ENCODE data around the gene EFNA3. TPM values are rescaled to one million over a fixed set of nuclear protein-coding genes. Genes with fewer than 3 reads are reported as not detected.

EFNA3 gene
- total and polyA plus RNA-seq, 9 of the 15 experiments (the other 6 are each of a cell fraction or from before 2014, with no cell fraction given): 0.59 to 7.9 (median 4.7) TPM

DNA sequence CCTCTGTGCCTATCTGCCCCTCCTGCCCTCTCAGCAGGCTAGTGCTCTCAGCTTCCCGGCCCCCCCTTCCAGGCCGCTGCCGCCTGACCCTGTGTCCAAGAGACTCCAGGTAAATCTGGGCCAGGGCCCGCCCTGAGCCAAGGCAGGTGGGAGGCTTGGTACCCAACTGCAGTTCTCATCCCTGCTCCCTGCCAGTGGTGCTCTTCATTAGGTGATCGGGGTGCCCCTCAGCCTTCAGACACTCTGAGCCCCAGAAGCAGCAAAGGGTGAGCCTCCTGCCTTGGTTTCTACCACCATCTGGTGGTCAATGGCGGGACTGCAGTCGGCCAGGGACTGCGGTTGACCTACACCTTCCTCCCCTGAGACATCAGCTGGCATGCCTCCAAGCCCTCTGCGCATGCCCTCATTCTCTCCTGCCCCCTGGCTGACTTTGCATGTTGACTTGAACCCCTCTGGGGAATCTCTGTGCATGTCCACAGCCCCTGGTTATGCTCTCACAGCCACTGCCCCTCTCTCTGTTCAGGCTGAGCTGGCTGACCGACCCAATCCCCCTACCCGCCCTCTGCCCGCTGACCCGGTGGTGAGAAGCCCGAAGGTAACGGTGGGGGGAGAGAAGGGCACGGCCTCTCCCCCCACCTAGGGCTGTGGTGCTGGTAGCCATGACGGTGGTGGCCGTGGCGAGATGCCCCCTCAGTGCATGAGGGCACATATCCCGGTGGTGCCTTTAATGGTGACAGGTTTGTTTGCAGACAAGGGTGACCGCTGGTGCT is 17.1 kb upstream of the EFNA3 start (continued):
- TF ChIP-seq VEZF1 (CRISPR knock-in tag; IDR thresholded peaks at IDR 0.05): peak; percentile 57
- TF ChIP-seq, protein P1, sequence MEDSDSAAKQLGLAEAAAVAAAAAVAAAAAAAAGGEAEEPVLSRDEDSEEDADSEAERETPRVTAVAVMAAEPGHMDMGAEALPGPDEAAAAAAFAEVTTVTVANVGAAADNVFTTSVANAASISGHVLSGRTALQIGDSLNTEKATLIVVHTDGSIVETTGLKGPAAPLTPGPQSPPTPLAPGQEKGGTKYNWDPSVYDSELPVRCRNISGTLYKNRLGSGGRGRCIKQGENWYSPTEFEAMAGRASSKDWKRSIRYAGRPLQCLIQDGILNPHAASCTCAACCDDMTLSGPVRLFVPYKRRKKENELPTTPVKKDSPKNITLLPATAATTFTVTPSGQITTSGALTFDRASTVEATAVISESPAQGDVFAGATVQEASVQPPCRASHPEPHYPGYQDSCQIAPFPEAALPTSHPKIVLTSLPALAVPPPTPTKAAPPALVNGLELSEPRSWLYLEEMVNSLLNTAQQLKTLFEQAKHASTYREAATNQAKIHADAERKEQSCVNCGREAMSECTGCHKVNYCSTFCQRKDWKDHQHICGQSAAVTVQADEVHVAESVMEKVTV (CRISPR knock-in tag; IDR thresholded peaks at IDR 0.05): peak; percentile 89
- TF ChIP-seq ESRRA (IDR thresholded peaks at IDR 0.05; ENCODE audit: borderline replicate concordance, low read depth): peak; percentile 87
- TF ChIP-seq, protein P2, sequence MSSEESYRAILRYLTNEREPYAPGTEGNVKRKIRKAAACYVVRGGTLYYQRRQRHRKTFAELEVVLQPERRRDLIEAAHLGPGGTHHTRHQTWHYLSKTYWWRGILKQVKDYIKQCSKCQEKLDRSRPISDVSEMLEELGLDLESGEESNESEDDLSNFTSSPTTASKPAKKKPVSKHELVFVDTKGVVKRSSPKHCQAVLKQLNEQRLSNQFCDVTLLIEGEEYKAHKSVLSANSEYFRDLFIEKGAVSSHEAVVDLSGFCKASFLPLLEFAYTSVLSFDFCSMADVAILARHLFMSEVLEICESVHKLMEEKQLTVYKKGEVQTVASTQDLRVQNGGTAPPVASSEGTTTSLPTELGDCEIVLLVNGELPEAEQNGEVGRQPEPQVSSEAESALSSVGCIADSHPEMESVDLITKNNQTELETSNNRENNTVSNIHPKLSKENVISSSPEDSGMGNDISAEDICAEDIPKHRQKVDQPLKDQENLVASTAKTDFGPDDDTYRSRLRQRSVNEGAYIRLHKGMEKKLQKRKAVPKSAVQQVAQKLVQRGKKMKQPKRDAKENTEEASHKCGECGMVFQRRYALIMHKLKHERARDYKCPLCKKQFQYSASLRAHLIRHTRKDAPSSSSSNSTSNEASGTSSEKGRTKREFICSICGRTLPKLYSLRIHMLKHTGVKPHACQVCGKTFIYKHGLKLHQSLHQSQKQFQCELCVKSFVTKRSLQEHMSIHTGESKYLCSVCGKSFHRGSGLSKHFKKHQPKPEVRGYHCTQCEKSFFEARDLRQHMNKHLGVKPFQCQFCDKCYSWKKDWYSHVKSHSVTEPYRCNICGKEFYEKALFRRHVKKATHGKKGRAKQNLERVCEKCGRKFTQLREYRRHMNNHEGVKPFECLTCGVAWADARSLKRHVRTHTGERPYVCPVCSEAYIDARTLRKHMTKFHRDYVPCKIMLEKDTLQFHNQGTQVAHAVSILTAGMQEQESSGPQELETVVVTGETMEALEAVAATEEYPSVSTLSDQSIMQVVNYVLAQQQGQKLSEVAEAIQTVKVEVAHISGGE (CRISPR knock-in tag; IDR thresholded peaks at IDR 0.05): no peak
- peak in 1 of 2 experiments; percentile 40; a peak in 1 of 4 replicates for TF ChIP-seq SRF (CRISPR knock-in tag; IDR thresholded peaks at IDR 0.05)
- TF ChIP-seq BACH1 (tag; IDR thresholded peaks at IDR 0.05): no peak
- TF ChIP-seq, protein P3, sequence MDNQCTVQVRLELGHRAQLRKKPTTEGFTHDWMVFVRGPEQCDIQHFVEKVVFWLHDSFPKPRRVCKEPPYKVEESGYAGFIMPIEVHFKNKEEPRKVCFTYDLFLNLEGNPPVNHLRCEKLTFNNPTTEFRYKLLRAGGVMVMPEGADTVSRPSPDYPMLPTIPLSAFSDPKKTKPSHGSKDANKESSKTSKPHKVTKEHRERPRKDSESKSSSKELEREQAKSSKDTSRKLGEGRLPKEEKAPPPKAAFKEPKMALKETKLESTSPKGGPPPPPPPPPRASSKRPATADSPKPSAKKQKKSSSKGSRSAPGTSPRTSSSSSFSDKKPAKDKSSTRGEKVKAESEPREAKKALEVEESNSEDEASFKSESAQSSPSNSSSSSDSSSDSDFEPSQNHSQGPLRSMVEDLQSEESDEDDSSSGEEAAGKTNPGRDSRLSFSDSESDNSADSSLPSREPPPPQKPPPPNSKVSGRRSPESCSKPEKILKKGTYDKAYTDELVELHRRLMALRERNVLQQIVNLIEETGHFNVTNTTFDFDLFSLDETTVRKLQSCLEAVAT (IDR thresholded peaks at IDR 0.05): peak in 1 of 2 experiments; percentile 46; a peak in 2 of 4 replicates
- TF ChIP-seq SMARCE1 (IDR thresholded peaks at IDR 0.05): no peak
- peak; percentile 96 for TF ChIP-seq SMC3 (conservative IDR thresholded peaks at IDR 0.05; ENCODE audit: insufficient read depth, low read depth, low read length)
- TF ChIP-seq, protein P4, sequence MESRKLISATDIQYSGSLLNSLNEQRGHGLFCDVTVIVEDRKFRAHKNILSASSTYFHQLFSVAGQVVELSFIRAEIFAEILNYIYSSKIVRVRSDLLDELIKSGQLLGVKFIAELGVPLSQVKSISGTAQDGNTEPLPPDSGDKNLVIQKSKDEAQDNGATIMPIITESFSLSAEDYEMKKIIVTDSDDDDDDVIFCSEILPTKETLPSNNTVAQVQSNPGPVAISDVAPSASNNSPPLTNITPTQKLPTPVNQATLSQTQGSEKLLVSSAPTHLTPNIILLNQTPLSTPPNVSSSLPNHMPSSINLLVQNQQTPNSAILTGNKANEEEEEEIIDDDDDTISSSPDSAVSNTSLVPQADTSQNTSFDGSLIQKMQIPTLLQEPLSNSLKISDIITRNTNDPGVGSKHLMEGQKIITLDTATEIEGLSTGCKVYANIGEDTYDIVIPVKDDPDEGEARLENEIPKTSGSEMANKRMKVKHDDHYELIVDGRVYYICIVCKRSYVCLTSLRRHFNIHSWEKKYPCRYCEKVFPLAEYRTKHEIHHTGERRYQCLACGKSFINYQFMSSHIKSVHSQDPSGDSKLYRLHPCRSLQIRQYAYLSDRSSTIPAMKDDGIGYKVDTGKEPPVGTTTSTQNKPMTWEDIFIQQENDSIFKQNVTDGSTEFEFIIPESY (CRISPR knock-in tag; IDR thresholded peaks at IDR 0.05): peak; percentile 72
- TF ChIP-seq DNMT1 (IDR thresholded peaks at IDR 0.05): no peak
- 0 out of 2 replicates have a peak, but pooled peaks have one; percentile 14 for TF ChIP-seq SUPT5H (IDR thresholded peaks at IDR 0.05)
- no peak for TF ChIP-seq ESRRB (CRISPR knock-in tag; IDR thresholded peaks at IDR 0.05; ENCODE audit: borderline replicate concordance)
- 0 out of 4 replicates have a peak, but pooled peaks of 1 of the 2 experiments have one; percentile 20 for TF ChIP-seq NONO (IDR thresholded peaks at IDR 0.05; ENCODE audit: low read depth in 2 of 2, low read length in 1 of 2)
